ENCODE measurements around the gene TRAK1. TPM values are rescaled to one million over a fixed set of nuclear protein-coding genes. Genes with fewer than 3 reads are reported as not detected.
"Not testable (repeated sequence)": the region's sequence is repeated elsewhere in the genome, so short reads cannot be mapped to it uniquely, and the experiment has no call there.

TRAK1 gene, protein sequence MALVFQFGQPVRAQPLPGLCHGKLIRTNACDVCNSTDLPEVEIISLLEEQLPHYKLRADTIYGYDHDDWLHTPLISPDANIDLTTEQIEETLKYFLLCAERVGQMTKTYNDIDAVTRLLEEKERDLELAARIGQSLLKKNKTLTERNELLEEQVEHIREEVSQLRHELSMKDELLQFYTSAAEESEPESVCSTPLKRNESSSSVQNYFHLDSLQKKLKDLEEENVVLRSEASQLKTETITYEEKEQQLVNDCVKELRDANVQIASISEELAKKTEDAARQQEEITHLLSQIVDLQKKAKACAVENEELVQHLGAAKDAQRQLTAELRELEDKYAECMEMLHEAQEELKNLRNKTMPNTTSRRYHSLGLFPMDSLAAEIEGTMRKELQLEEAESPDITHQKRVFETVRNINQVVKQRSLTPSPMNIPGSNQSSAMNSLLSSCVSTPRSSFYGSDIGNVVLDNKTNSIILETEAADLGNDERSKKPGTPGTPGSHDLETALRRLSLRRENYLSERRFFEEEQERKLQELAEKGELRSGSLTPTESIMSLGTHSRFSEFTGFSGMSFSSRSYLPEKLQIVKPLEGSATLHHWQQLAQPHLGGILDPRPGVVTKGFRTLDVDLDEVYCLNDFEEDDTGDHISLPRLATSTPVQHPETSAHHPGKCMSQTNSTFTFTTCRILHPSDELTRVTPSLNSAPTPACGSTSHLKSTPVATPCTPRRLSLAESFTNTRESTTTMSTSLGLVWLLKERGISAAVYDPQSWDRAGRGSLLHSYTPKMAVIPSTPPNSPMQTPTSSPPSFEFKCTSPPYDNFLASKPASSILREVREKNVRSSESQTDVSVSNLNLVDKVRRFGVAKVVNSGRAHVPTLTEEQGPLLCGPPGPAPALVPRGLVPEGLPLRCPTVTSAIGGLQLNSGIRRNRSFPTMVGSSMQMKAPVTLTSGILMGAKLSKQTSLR
- 7.1 and 8.2 TPM in 2 replicates for total RNA-seq (2014; rRNA removed; shearing (Covaris generic); ENCODE audit: low replicate concordance)

DNA sequence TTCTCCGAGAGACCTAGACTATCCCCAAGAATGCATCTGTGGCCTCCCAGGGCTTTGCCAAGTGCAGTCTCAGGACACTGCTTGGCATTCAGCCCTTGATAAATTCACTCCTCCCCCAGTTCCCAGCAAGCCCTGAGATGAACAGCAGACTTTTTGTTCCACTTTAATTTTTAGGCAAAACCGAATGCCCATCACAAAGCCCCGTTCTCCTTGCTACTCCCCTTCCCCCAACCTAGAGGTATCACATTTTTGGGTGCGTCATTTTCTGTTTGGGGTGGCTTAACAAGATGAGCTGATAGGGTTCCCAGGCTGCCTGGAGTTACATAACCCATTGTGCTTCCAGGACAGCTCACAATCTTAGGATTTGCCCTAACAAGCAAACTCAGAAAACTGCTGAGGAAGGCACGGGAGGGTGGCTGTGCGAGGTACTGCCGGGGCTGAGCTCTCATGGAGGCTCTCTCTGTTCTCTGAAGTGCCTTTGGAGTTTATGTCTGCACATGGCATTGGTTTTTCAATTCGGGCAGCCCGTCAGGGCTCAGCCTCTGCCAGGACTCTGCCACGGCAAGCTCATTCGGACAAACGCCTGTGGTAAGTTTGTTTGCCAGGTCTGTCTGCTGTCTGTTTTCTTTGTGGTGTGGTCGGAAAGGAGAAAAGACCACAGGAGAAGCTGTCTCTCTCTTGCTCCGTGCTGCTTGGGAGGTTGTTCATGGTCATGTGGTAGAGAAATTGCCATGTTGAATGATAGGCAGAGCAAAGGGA is at the start of gene TRAK1:
Gene TRAK1 (plus strand): TSS at position 385 of the 759 bp plus-strand sequence. CDS start 113 bp downstream, at position 498.
- no peaks in the 10 kb centered on the region; the same call in none of the 2 replicates for H3K36me3 ChIP-seq
- no peaks in the 10 kb centered on the region for H3K27me3 ChIP-seq
- no peak for DNase-seq
- no peaks in the 10 kb centered on the region for H3K9me3 ChIP-seq
- no peak within 1 kb of the TSS for H3K4me3 ChIP-seq

DNA sequence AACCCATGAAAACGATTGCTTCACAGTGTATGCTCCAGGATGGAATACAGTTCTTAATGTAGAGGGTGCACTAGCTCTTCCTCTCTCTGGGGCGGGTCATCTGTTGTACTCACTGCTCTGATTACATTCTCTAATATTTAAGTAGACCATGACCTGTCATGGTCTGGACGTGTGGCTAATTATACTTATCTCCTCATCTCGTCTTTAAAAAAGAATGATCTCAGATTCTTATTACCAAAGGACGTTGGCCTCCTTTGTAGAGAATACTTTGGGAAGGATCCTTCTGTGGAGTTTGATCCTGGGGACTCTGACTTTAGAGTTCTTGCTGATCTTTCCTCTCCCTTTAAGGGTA is 48.4 kb upstream of the TRAK1 start:
- Histone ChIP-seq H3K36me3 (no peaks in the 10 kb centered on the region), H3K27me3 (no peaks in the 10 kb centered on the region), H3K9me3 (no peaks in the 10 kb centered on the region), H3K4me3 (no peak overlapping the region)
- DNase-seq = no peak

DNA sequence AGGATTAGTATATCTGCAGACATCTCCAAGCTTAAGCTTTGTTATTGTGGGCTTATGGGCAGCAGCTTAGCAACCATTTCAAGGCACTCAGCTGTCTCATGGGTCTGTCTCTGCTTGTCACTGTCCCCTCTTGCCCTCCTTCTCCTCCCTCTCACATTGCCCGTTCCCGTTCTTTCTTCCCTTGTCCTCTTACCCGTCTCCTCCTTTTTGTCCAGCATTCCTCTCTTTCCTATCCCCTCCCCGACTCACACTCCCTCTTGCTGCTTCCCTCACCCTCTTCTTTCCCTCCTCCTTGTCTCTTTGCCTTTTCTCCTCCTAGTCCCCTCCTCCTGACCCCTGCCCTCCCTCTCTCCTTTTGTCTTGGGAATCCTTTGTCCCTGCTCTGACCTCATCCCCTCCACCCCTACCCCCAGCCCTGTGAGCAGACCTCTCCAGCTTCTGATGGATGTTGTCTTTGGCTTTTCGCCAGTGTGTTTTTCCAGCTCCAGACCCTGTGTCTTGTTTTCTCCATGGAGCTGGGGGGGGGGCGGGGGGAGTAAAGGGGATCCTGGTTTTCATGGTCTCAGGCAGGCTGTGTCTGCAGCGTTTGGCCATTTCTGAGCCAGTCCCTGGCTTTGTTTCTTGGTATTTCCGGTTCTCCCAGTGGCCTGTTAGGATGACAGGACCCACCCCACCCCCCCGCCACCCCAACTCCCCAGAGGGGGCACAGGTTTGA is 47.9 kb upstream of the TRAK1 start:
- H3K36me3 ChIP-seq = no peaks in the 10 kb centered on the region
- peak; percentile 58 for DNase-seq
- H3K9me3 ChIP-seq = no peaks in the 10 kb centered on the region
- no peaks in the 10 kb centered on the region for H3K27me3 ChIP-seq
- no peak overlapping the region for H3K4me3 ChIP-seq

DNA sequence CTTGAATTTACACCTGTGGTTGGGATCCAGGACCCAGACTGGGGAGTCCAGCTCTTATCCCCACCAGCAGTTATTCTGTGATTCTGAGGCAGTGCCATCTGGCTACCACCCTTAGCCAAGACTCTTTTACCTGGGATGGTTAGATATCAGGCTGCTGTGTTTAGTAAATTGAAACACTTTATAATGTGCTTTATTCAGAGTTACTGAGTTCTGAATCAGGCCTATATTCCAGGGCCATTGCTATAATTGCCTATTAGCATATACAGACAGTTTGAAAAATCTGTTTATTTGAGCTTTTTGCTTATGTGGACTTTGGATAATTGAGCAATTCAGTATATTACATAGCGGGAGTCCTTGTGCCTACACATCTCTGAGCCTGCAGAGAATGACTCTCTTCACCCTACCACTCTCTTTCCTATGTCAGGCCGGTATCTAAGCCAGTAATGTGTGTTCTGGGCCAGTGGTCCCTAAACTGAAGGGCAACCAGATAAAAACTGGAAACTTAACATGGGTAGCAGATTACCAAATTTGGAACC is 45.4 kb upstream of the TRAK1 start:
- Histone ChIP-seq H3K4me3 (no peak overlapping the region), H3K27me3 (no peaks in the 10 kb centered on the region), H3K36me3 (no peaks in the 10 kb centered on the region), H3K9me3 (no peaks in the 10 kb centered on the region)
- no peak for DNase-seq

DNA sequence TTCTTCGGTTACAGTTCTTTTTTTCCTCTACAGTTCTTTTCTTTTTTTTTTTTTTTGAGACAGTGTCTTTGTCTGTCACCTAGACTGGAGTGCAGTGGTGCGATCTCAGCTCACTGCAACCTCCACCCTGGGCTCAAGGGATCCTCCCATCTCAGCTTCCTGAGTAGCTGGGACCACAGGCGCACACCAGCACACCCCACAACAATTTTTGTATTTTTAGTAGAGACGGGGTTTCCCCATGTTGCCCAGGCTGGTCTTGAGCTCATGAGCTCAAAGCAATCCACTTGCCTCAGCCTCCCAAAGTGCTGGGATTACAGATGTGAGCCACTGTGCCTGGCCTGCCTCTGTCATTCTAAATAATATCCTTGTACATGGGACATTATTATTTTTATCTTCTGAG is 42.6 kb upstream of the TRAK1 start:
- not testable (repeated sequence) for H3K9me3 ChIP-seq

DNA sequence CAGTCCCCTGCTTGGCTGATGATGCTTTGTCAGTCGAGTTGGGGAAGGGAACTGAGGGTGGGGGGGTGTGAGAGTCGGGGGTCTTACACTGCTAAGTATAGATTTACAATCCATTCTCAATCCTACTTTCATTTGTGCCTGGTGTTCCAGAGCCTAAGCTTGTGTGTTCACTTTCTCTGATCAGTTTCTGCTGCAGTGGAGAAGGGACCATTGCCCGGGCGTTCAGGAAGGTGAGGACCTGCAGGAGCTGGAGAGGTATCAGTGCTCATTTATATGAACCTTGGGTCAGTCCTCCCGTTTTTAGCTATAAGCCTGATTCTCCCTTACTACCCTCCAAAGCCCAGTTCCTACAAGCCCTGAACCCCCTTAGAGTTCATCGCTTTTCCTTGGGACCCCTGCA is 41.0 kb upstream of the TRAK1 start:
- no peaks in the 10 kb centered on the region for H3K36me3 ChIP-seq
- H3K27me3 ChIP-seq = no peaks in the 10 kb centered on the region
- H3K4me3 ChIP-seq = no peak overlapping the region
- no peaks in the 10 kb centered on the region for H3K9me3 ChIP-seq
- DNase-seq = no peak

More for the DNA sequence above, 42.6 kb upstream of the TRAK1 start:
- not testable (repeated sequence) for H3K36me3 ChIP-seq, DNase-seq, H3K4me3 ChIP-seq, H3K27me3 ChIP-seq

DNA sequence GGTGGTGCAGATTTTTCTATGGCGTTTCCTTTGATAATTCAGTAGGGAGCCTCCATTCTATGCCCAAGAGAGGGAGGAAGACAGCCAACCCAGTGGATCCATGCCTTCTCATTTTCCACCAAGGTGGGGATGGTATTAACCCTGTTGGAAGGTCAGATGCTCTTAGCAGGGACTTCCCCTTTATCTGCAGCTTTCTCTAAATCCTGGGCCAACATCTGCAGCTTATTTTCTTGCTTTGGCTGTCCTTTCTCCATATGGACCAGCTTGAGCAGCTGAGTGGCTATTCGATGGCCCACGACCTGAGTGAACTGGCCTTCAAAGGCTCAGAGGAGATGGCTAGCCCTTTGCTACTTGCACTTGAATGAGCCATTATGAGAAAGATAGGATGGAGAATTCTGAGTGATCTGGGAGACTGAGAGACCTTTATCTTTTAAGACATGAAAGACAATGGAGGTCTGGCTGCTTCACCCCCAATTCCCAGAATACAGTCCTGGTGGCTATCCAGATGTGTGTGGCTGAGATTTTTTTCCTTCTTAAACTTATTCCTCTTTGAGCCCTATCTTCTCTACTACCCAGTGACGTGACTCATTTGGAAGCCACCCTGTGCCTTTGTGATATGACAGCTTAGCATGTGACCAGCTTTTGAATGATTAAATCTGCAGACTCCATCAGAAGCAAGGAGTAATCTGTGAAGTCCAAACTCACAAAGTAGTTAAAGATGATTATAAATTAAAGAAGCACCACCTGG is 39.6 kb upstream of the TRAK1 start:
- DNase-seq = no peak
- H3K4me3 ChIP-seq = no peak overlapping the region
- H3K9me3 ChIP-seq = no peaks in the 10 kb centered on the region
- H3K36me3 ChIP-seq = no peaks in the 10 kb centered on the region
- H3K27me3 ChIP-seq = no peaks in the 10 kb centered on the region

DNA sequence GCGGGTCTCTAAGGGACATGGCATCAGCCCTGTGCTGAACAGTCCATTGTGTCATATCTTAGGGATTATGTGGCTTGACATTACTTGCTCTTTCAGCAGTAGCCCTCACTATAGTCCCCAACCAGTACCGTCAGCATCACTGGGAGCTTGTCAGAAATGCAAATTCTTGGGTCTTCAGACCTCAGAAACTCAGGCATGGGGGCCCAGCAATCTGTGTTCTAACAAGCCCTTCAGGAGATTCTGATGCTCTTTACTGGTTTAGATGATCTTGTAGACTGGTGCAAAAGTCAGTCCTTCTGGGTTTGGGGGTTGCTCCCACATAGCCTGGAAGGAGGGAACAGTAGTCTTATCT is 39.0 kb upstream of the TRAK1 start:
- Histone ChIP-seq H3K9me3 (no peaks in the 10 kb centered on the region), H3K36me3 (no peaks in the 10 kb centered on the region), H3K4me3 (no peak overlapping the region), H3K27me3 (no peaks in the 10 kb centered on the region)
- DNase-seq = no peak

DNA sequence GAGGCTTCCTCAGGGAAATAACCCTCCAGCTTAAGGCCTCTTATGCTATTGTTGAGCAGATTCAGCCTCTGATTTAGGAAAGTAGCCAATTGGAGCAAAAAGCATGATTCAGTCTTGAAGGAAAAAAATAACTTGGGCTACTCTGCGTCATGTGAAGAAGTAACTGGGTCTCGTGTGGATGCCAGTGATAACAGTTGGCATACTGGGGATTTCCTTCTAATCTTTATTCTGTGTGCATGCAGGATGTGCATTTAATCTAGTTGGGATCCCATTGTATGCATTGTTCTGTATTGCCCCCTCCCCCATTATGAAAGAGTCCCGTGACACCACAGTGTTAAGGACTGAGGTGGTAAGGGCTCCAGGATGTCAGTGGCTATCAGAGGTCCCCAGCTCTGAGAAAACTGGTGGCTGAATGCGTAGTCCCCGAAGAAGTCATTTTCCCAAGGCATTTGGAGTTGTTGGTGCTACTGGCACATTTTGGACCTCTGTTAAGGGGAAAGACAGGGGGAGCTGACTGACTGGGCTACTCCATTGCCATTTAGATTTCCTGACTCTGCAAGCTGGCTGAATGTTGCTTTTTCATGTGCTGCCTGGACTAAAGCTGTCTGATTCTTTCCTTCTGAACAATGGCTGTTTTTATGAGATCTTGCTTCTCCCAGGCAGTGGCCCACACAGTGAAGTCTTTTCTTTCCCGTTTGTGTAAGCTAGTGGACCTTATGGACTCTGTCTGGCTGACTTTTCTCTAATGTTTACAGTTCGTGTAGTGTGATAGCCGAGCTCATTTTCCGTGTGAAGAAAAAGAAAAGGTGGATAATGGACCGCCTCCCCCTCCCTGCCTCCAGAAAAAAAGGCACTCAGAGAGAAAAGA is 38.4 kb upstream of the TRAK1 start:
- no peaks in the 10 kb centered on the region for H3K36me3 ChIP-seq
- DNase-seq = no peak
- H3K9me3 ChIP-seq = no peaks in the 10 kb centered on the region
- H3K27me3 ChIP-seq = no peaks in the 10 kb centered on the region
- no peak overlapping the region for H3K4me3 ChIP-seq

DNA sequence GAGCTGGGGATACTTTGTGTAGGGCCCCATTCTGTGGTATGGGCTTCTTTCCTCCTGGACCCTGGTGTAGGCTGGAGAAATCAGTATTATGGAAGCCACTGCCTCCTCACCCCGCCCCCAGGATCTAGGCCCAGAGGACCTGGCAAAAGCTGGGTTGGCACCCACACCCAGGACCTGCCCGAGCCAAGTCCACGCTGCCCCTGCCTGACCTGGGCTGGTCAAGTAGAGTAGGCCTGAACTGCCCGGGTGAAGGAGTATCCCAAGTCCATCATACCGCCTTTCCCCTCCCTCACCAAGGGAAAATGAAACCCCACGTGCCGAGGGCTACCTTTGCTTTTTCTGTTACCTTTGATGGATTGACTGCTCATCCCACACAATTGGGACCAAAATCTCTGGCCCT is 37.7 kb upstream of the TRAK1 start:
- no peaks in the 10 kb centered on the region for H3K27me3 ChIP-seq
- no peak for DNase-seq
- H3K36me3 ChIP-seq = no peaks in the 10 kb centered on the region
- no peak overlapping the region for H3K4me3 ChIP-seq
- no peaks in the 10 kb centered on the region for H3K9me3 ChIP-seq

DNA sequence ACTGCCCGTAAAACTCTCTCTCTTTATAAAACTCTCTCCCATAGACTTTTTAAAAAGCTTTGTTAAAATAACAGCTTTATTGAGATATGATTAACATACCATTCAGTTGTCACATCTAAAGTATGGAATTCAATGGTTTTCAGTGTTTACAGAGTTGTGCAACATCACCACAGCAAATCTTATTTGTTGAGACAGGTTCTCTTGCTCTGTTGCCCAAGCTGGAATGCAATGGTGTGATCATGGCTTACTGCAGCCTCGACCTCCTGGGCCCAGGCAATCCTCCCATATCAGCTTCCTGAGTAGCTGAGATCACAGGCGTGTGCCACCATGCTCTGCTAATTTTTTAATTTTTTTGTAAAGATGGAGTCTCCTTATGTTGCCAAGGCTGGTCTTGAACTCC is 35.9 kb upstream of the TRAK1 start:
- H3K9me3 ChIP-seq = no peaks in the 10 kb centered on the region
- no peaks in the 10 kb centered on the region for H3K27me3 ChIP-seq
- H3K36me3 ChIP-seq = no peaks in the 10 kb centered on the region
- no peak for DNase-seq
- no peak overlapping the region for H3K4me3 ChIP-seq

DNA sequence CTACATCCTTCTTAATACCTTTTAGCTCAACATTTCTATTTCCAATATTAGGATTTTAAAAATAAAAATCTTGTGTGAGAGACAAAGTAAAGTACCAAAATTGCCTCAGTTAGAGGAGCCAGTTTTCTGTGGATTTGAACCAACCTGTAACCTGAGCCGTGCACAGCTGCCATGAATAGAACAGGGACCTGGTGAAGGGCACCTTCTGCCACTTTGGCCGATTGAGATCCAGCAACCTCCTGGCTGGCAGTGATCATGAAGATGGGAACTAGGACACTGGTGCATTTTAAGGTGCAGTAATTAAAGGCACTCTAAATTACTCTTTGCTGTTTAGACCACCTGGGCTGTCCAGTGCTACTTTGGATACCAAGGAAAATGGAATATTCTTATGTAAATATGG is 34.3 kb upstream of the TRAK1 start:
- H3K36me3 ChIP-seq = no peaks in the 10 kb centered on the region
- DNase-seq = no peak
- no peaks in the 10 kb centered on the region for H3K27me3 ChIP-seq
- H3K4me3 ChIP-seq = no peak overlapping the region
- H3K9me3 ChIP-seq = no peaks in the 10 kb centered on the region

DNA sequence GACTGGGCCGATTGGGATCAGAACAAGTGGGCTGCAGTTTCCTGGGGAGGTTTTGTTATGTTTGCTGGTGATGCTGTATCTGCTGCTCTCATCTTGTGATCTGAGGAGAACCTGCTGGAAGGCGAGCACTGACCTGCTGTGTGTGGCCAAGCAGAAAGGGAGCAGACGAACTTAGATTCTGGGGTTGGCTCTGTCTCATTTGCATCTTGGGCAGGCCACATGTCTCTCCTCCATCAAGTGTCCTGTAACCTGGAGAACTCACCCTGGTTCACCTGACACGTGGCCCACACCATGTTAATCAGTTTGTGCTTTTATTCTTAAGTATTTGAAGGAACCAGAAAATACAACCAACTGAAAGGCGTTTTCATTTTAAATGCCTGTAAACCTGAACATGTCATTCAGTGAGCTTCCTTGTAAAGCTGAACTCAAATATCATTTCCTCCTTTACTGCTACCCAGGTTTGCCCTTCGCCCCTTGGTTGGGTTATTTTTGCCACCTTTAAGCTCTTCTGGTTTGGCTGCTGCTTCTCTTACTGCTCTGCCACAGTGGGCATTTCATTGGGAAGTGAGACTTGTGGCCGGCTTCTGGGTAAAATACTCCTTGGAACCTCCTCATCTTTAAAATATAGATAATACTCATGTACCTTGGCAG is 33.5 kb upstream of the TRAK1 start:
- H3K36me3 ChIP-seq = no peaks in the 10 kb centered on the region
- no peaks in the 10 kb centered on the region for H3K9me3 ChIP-seq
- H3K4me3 ChIP-seq = no peak overlapping the region
- DNase-seq = no peak
- no peaks in the 10 kb centered on the region for H3K27me3 ChIP-seq

DNA sequence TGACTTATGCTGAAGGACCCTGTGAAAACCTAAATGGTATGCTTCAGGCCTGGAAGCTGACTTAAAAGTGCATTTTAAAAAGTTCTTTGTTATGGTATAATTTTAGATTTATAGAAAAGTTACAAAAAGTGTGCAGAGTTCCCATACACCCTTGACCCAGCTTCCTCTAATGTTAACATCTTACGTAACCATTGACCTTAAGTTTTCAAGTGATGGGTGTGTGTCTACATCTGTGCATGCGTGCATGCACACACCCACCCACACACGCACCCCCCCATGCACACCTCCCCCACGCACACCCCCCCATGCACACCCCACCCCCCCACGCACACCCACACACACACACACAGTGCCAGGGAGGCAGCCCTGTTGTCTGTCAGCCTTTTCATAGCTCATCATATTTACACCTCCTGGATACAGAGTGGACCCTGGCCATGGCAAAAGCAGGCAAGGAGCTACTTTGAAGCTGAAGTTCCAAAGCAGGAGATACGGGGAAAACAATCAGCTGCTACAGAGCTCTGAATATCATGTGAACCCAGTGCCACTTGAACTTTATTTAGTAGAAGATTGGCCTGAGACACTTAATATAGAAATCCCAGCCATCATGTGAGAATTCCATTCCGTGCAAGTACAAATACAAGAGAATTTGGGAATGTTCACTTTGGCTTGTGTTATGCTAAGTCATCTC is 30.0 kb upstream of the TRAK1 start:
- no peaks in the 10 kb centered on the region for H3K9me3 ChIP-seq
- H3K4me3 ChIP-seq = no peak overlapping the region
- no peak for DNase-seq
- no peaks in the 10 kb centered on the region for H3K27me3 ChIP-seq
- H3K36me3 ChIP-seq = no peaks in the 10 kb centered on the region
